PFSK-1 (cell line): ENCODE measurements around the gene CKMT2.

Experiments used
- FOXP2 ChIP-seq: optimal IDR thresholded peaks from 2 replicates; pipeline ENCODE3; 2011; ENCODE audit warnings: borderline replicate concordance, control low read depth, inconsistent platforms; ENCODE audit not compliant: insufficient read depth; ENCODE audit errors: extremely low read length, extremely low read depth
- POLR2AphosphoS5 ChIP-seq: IDR thresholded peaks from 2 replicates; pipeline ENCODE4 v1.6.1; 2012; ENCODE audit warnings: low read depth, mild to moderate bottlenecking, control low read depth, low read length, moderate library complexity
- SIN3A ChIP-seq: IDR thresholded peaks from 2 replicates; pipeline ENCODE4 v1.6.1; 2012; ENCODE audit warnings: mild to moderate bottlenecking, low read length, moderate library complexity, borderline replicate concordance; ENCODE audit not compliant: insufficient read depth
- TAF1 ChIP-seq: IDR thresholded peaks from 2 replicates; pipeline ENCODE4 v1.6.1; 2012; ENCODE audit warnings: low read length, control low read depth, borderline replicate concordance; ENCODE audit not compliant: insufficient read depth
- TF ChIP-seq, protein P1 (sequence below), 2 experiments: IDR thresholded peaks; 2 replicates each; pipeline versions ENCODE4 v1.6.1 to v1.8.0; 2011 to 2012; ENCODE audit warnings: low read depth in 2 of 2, low read length in 2 of 2, control low read depth in 1 of 2, inconsistent platforms in 1 of 2, mild to moderate bottlenecking in 1 of 2, moderate library complexity in 1 of 2; ENCODE audit not compliant: insufficient read depth in 1 of 2

The CKMT2 gene

DNA sequence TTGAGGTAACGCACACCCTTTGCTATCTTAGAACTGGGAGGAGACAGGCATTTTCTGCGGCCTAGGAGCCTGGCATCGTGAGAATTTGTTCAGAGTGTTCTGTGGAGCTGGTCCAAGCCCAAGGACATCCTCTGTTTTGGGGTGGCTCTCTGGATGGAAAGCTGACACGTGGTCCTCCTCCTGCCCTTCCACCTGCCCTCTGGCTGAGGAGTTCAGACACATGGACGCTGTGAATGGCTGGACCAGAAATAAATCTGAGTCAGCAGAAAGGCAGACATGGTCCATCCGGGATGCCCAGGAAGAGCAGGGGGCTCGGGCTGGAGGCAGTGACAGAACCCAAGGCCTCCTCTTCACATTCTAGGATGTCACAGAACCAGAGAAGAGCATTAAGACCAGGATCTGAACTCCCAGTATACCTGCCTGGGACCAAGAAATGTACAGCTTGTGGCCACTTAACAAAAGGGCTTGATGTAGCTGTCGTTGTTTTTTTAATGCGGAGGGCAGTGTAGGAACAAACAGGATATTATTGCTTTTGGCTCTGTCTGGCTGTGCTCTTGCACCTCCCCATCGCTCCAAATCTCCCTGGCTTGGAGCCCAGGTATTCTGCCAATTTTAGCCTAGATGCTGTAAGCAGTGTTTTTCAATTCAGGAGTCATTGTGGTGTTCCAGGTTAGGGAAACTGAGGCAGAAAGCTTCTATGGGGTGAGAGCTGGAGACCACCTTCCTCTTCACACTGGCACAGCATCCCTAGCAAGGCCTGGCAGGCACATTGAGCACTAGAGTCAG, 2.4 kb downstream of the CKMT2 start:
- TF ChIP-seq, protein P1, sequence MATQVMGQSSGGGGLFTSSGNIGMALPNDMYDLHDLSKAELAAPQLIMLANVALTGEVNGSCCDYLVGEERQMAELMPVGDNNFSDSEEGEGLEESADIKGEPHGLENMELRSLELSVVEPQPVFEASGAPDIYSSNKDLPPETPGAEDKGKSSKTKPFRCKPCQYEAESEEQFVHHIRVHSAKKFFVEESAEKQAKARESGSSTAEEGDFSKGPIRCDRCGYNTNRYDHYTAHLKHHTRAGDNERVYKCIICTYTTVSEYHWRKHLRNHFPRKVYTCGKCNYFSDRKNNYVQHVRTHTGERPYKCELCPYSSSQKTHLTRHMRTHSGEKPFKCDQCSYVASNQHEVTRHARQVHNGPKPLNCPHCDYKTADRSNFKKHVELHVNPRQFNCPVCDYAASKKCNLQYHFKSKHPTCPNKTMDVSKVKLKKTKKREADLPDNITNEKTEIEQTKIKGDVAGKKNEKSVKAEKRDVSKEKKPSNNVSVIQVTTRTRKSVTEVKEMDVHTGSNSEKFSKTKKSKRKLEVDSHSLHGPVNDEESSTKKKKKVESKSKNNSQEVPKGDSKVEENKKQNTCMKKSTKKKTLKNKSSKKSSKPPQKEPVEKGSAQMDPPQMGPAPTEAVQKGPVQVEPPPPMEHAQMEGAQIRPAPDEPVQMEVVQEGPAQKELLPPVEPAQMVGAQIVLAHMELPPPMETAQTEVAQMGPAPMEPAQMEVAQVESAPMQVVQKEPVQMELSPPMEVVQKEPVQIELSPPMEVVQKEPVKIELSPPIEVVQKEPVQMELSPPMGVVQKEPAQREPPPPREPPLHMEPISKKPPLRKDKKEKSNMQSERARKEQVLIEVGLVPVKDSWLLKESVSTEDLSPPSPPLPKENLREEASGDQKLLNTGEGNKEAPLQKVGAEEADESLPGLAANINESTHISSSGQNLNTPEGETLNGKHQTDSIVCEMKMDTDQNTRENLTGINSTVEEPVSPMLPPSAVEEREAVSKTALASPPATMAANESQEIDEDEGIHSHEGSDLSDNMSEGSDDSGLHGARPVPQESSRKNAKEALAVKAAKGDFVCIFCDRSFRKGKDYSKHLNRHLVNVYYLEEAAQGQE (IDR thresholded peaks at IDR 0.05; ENCODE audit: insufficient read depth in 1 of 2, low read depth in 2 of 2, low read length in 2 of 2): no peak
- no peak for TF ChIP-seq POLR2AphosphoS5
- TF ChIP-seq FOXP2: no peak
- TF ChIP-seq TAF1: no peak
- TF ChIP-seq SIN3A: no peak

- no peak for TF ChIP-seq SIN3A
- TF ChIP-seq FOXP2: no peak
- no peak for TF ChIP-seq TAF1
- TF ChIP-seq, protein P1 (IDR thresholded peaks at IDR 0.05; ENCODE audit: insufficient read depth in 1 of 2, low read depth in 2 of 2, low read length in 2 of 2): no peak
- TF ChIP-seq POLR2AphosphoS5: no peak
Measured at GRCh38 chr5:81238460-81238859, 5.3 kb downstream of the CKMT2 start.

DNA sequence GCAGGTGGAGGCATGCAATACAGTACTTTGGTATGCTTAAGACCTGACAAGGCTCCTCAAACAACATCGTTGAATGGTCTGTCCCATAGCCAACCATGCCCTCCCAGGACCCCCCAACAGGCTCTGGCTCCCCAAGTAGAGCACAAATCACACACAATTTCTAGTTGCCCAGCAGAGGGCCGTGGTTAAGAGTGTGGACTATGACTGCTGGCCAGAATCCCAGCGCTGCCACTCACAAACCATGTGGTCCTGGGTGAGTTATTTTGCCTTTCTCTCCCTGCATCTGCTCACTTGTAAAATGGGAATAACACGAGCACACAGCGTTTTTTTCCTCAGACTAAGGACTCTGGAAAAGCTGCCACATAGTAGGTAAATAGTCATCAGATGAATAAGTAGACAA, 6.5 kb downstream of the CKMT2 start:
- TF ChIP-seq, protein P1 (IDR thresholded peaks at IDR 0.05; ENCODE audit: insufficient read depth in 1 of 2, low read depth in 2 of 2, low read length in 2 of 2): no peak

DNA sequence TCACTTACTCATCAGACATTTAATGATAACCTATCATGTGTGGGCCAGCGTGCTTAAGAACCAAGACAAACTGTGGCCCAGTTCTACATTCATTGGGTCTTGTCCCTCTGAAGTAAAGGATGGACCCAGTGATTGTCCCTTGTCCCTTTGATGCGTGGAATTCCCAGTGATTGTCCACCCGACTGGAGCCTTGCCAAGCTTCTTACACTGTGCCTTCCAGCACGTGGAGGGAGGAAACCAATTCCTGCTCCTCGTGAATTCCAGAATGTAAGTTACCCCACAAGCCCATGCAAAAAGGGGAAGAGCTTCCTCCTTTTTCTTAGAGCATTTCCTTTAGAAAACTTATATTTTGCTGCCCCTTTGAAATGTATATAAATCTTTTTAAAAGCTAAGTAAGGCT, 7.9 kb downstream of the CKMT2 start:
- TF ChIP-seq POLR2AphosphoS5 (no peak), TAF1 (no peak), FOXP2 (no peak), SIN3A (no peak)
- TF ChIP-seq, protein P1 (IDR thresholded peaks at IDR 0.05; ENCODE audit: insufficient read depth in 1 of 2, low read depth in 2 of 2, low read length in 2 of 2): no peak
